ENCODE results near the gene LIPG.

GRCh38 chr18:49521216-49521835 lies 40.5 kb upstream of the LIPG start:
- TF ChIP-seq POLR2AphosphoS5 (IDR thresholded peaks at IDR 0.05) (no peak), CTCF (IDR thresholded peaks at IDR 0.05) (no peak), POLR2A (IDR thresholded peaks at IDR 0.05) (no peak)

Measured in prostate gland (tissue), 2 donors.